K562 (cell line): ENCODE measurements around the gene RSPRY1. TPM values are rescaled to one million over a fixed set of nuclear protein-coding genes. Genes with fewer than 3 reads are reported as not detected.

Experiments
- ATAC-seq: fragments of 200-7000 bp; cut with Tn5 transposase; 3 replicates; pipeline ENCODE4 v1.9.1; 2020; ENCODE audit warnings: moderate library complexity
- BruUV-seq: library from RNA; stranded (reverse); fragments of 400-500 nt; replicated peaks from 2 replicates; lab custom pipeline; 2021; lab: Mats Ljungman, UMichigan
- CTCF ChIA-PET: fragments of 300-600 bp; formaldehyde crosslinking; extraction: SDS; loops from one replicate; lab custom pipeline; 2021; ENCODE audit warnings: low intra/inter-chr PET ratio; lab: Yijun Ruan, JAX
- POLR2A ChIA-PET: fragments of 300-600, 350-650 bp; sonication (Branson Sonifier 250); formaldehyde crosslinking; extraction: SDS; loops from one replicate; lab custom pipeline; 2021; ENCODE audit warnings: antibody characterized with exemption, inconsistent platforms; lab: Yijun Ruan, JAX
- DNase-seq, 4 experiments: peaks; one replicate each; pipeline versions ENCODE4 v3.0.0 to v3.0.0-alpha.2; 2011 to 2018; ENCODE audit warnings: low spot score in 3 of 4, mixed read lengths in 3 of 4; ENCODE audit errors: extremely low read depth in 1 of 4
- FAIRE-seq: peaks from 2 replicates; lab custom pipeline; 2011; peaks lifted over from hg19 to GRCh38; lab: Jason Lieb, UNC
- H2AFZ ChIP-seq: 2 replicates; pipeline ENCODE4 v1.6.0; 2011; ENCODE audit warnings: low read depth, low read length, control low read depth, inconsistent platforms
- H3K27ac ChIP-seq: fragments of 200-600 bp; 3 replicates; pipeline ENCODE4 v1.8.0; 2011; ENCODE audit warnings: low read depth, mild to moderate bottlenecking, control low read depth, inconsistent platforms, low read length, moderate library complexity, mixed read lengths; ENCODE audit errors: extremely low read depth
- H3K27me3 ChIP-seq, 2 experiments: fragments of 300-600 bp in 1 of 2; 2 replicates in 1 of 2; 3 replicates in 1 of 2; pipeline versions ENCODE4 v1.6.0 to v1.8.0; 2011; ENCODE audit warnings: inconsistent platforms in 2 of 2, low read length in 2 of 2, mild to moderate bottlenecking in 1 of 2, mixed read lengths in 1 of 2, moderate library complexity in 1 of 2; ENCODE audit not compliant: control insufficient read depth in 2 of 2, insufficient read depth in 2 of 2
- H3K36me3 ChIP-seq: fragments of 300-600 bp; 3 replicates; pipeline ENCODE4 v1.8.0; 2011; ENCODE audit warnings: mild to moderate bottlenecking, low read length, inconsistent platforms; ENCODE audit not compliant: control insufficient read depth, insufficient read depth
- H3K4me1 ChIP-seq, 2 experiments: fragments of 200-600 bp in 1 of 2; replicated peaks in 1 of 2; 2 replicates in 1 of 2; 3 replicates in 1 of 2; pipeline versions ENCODE4 v1.5.1 to v1.8.0; 2011; ENCODE audit warnings: inconsistent platforms in 2 of 2, low read length in 2 of 2, mild to moderate bottlenecking in 1 of 2, mixed read lengths in 1 of 2, moderate library complexity in 1 of 2; ENCODE audit not compliant: control insufficient read depth in 2 of 2, insufficient read depth in 2 of 2
- H3K4me2 ChIP-seq: 2 replicates; pipeline ENCODE4 v1.6.1; 2011; ENCODE audit warnings: low read length, control low read depth, inconsistent platforms, mixed read lengths; ENCODE audit not compliant: insufficient read depth
- H3K4me3 ChIP-seq: fragments of 200-600 bp; sonication (generic), shearing (Covaris generic); 2 replicates; pipeline ENCODE4 v1.5.1; 2016; ENCODE audit warnings: control low read depth, inconsistent platforms
- H3K79me2 ChIP-seq: fragments of 200-600 bp; 3 replicates; pipeline ENCODE4 v1.8.0; 2011; ENCODE audit warnings: low read length, inconsistent platforms; ENCODE audit not compliant: control insufficient read depth, insufficient read depth
- H3K9ac ChIP-seq, 2 experiments: 2 replicates each; pipeline versions ENCODE4 v1.6.0 to v1.6.1; 2011; ENCODE audit warnings: low read depth in 2 of 2, low read length in 2 of 2, control low read depth in 1 of 2, inconsistent platforms in 1 of 2, mild to moderate bottlenecking in 1 of 2, mixed read lengths in 1 of 2; ENCODE audit not compliant: insufficient read depth in 1 of 2
- H3K9me1 ChIP-seq: one replicate; pipeline ENCODE4 v1.6.0; 2011; ENCODE audit warnings: inconsistent platforms, mild to moderate bottlenecking, low read length, moderate library complexity; ENCODE audit not compliant: control insufficient read depth, insufficient read depth
- H3K9me3 ChIP-seq: replicated peaks from 2 replicates; pipeline ENCODE4 v1.5.1; 2011; ENCODE audit warnings: low read depth, low read length, inconsistent platforms; ENCODE audit not compliant: control insufficient read depth, insufficient read depth
- H4K20me1 ChIP-seq: replicated peaks from 2 replicates; pipeline ENCODE4 v1.6.1; 2011; ENCODE audit warnings: low read length, inconsistent platforms, mixed read lengths; ENCODE audit not compliant: control insufficient read depth, insufficient read depth
- GTF2E2 ChIP-seq: fragments of 200-800 bp; sonication (Bioruptor generic); IDR thresholded peaks from 2 replicates; pipeline ENCODE4 v1.6.1; 2016; ENCODE audit warnings: missing genetic modification characterization, missing compliant biosample characterization
- HMBOX1 ChIP-seq: sonication (generic); IDR thresholded peaks from 2 replicates; pipeline ENCODE4 v1.6.1; 2016
- KDM5B ChIP-seq: fragments of 200-600 bp; sonication (generic); IDR thresholded peaks from 2 replicates; pipeline ENCODE4 v1.6.1; 2012; ENCODE audit warnings: low read depth, mild to moderate bottlenecking, moderate library complexity, low read length, control low read depth, inconsistent platforms; ENCODE audit not compliant: insufficient replicate concordance
- LEF1 ChIP-seq: fragments of 450-650 bp; IDR thresholded peaks from 2 replicates; pipeline ENCODE4 v1.6.1; 2016; ENCODE audit warnings: mild to moderate bottlenecking
- MCM7 ChIP-seq, 2 experiments: fragments of 450-650 bp; IDR thresholded peaks; 2 replicates each; pipeline ENCODE4 v1.6.1; 2016 to 2018
- MIER1 ChIP-seq: fragments of 450-650 bp; IDR thresholded peaks from 2 replicates; pipeline ENCODE4 v1.6.1; 2016; ENCODE audit warnings: antibody characterized with exemption, mild to moderate bottlenecking, low read depth
- MLX ChIP-seq, 2 experiments: fragments of 450-650 bp in 1 of 2; sonication (generic) in 1 of 2; formaldehyde crosslinking; conservative IDR thresholded peaks; 2 replicates each; pipeline versions ENCODE4 v1.4.0 to v1.8.1; 2020 to 2022; ENCODE audit warnings: mild to moderate bottlenecking in 1 of 2, missing genetic modification reagents in 1 of 2
- NFYB ChIP-seq: IDR thresholded peaks from 2 replicates; pipeline ENCODE4 v1.6.1; 2011; ENCODE audit warnings: mild to moderate bottlenecking, moderate library complexity; ENCODE audit not compliant: insufficient read length; ENCODE audit errors: extremely low read depth
- NR0B1 ChIP-seq: fragments of 450-650 bp; IDR thresholded peaks from one replicate; pipeline ENCODE4 v1.6.1; 2018; ENCODE audit warnings: mild to moderate bottlenecking, moderate library complexity; ENCODE audit not compliant: partially characterized antibody
- NR2F6 ChIP-seq: fragments of 450-650 bp; formaldehyde crosslinking; IDR thresholded peaks from 2 replicates; pipeline ENCODE4 v1.4.0; 2020; ENCODE audit warnings: mild to moderate bottlenecking
- POLR3A ChIP-seq: IDR thresholded peaks from 2 replicates; pipeline ENCODE4 v1.6.1; 2011; ENCODE audit warnings: borderline replicate concordance, mild to moderate bottlenecking, moderate library complexity; ENCODE audit not compliant: insufficient read length, insufficient read depth; ENCODE audit errors: extremely low read depth
- POU5F1 ChIP-seq: fragments of 150-350 bp; IDR thresholded peaks from 2 replicates; pipeline ENCODE4 v1.6.1; 2014; ENCODE audit warnings: borderline replicate concordance, low read length, low read depth, mild to moderate bottlenecking; ENCODE audit not compliant: partially characterized antibody
- RFX7 ChIP-seq: fragments of 250-450 bp; sonication (Bioruptor Pico); IDR thresholded peaks from 2 replicates; pipeline ENCODE4 v1.5.1; 2021; ENCODE audit warnings: mild to moderate bottlenecking
- SP2 ChIP-seq: IDR thresholded peaks from 2 replicates; pipeline ENCODE4 v1.6.1; 2011; ENCODE audit warnings: mild to moderate bottlenecking, low read depth, low read length, moderate library complexity; ENCODE audit not compliant: poor library complexity, severe bottlenecking; ENCODE audit errors: extremely low read depth
- XRCC3 ChIP-seq: fragments of 450-650 bp; IDR thresholded peaks from 2 replicates; pipeline ENCODE4 v1.6.1; 2017; ENCODE audit warnings: mild to moderate bottlenecking, moderate library complexity
- ZNF175 ChIP-seq: fragments of 200-800 bp; sonication (Bioruptor generic); IDR thresholded peaks from 2 replicates; pipeline ENCODE4 v1.6.1; 2016; ENCODE audit warnings: low read depth, mild to moderate bottlenecking, missing genetic modification characterization, missing compliant biosample characterization
- ZNF263 ChIP-seq: sonication (generic); formaldehyde crosslinking; IDR thresholded peaks from 2 replicates; pipeline ENCODE4 v1.8.0; 2022; ENCODE audit warnings: mild to moderate bottlenecking, missing genetic modification reagents, borderline replicate concordance
- ZNF3 ChIP-seq: fragments of 250-450 bp; sonication (Bioruptor Pico); IDR thresholded peaks from 2 replicates; pipeline ENCODE4 v1.5.0; 2021; ENCODE audit warnings: mild to moderate bottlenecking, moderate library complexity
- ZNF780A ChIP-seq: fragments of 250-450 bp; sonication (Bioruptor Pico); IDR thresholded peaks from 2 replicates; pipeline ENCODE4 v1.5.0; 2021; ENCODE audit warnings: mild to moderate bottlenecking
- WGBS: fragments of 100-300 bp; shearing (Covaris generic); methylation state at CpG from one replicate; pipeline ENCODE4 v1.1.6; 2016; ENCODE audit warnings: low coverage, mixed read lengths; ENCODE audit not compliant: insufficient coverage; ENCODE audit errors: missing lambda C conversion rate; 5-methylcytosine and 5-hydroxymethylcytosine counted together
- in situ Hi-C: fragments of 300-500 bp; cut with MboI; formaldehyde crosslinking; loops from 4 replicates; pipeline ENCODE4 v1.15.0; 2018; ENCODE audit warnings: inconsistent platforms, mixed read lengths
- intact Hi-C: fragments of 100-400 bp; cut with micrococcal nuclease; formaldehyde crosslinking; loops from 2 replicates; pipeline ENCODE4 v1.14.2; 2022
- polyA plus RNA-seq, 8 experiments: library from polyadenylated mRNA; depleted of rRNA in 4 of 8; stranded (reverse) in 5 of 8; unstranded in 3 of 8; fragments of >200 nt; fragmentation: Nextera tagmentation in 2 of 8; fragmentation: Illumina TruSeq in 1 of 8; extraction: Ambion mirVana in 2 of 8; extraction: Trizol in 1 of 8; gene quantifications; 2 replicates each; pipeline versions ENCODE4 v1.2.1 to v1.2.3, GENCODE V29; 2011 to 2014; ENCODE audit warnings: inconsistent platforms in 1 of 8, missing spikeins in 1 of 8
- total RNA-seq, 7 experiments: library from RNA; depleted of rRNA in 6 of 7; stranded (reverse); fragments of >200 nt in 6 of 7; fragmentation: Illumina TruSeq in 2 of 7; extraction: Trizol in 2 of 7; gene quantifications; 2 replicates each; pipeline versions ENCODE4 v1.2.1 to v1.2.3, GENCODE V29; 2011 to 2021; ENCODE audit warnings: low replicate concordance in 1 of 7

RSPRY1 gene
- total and polyA plus RNA-seq, 9 of the 15 experiments (the other 6 are each of a cell fraction or from before 2014, with no cell fraction given) = 10.2 to 27.8 (median 20.8) TPM

DNA sequence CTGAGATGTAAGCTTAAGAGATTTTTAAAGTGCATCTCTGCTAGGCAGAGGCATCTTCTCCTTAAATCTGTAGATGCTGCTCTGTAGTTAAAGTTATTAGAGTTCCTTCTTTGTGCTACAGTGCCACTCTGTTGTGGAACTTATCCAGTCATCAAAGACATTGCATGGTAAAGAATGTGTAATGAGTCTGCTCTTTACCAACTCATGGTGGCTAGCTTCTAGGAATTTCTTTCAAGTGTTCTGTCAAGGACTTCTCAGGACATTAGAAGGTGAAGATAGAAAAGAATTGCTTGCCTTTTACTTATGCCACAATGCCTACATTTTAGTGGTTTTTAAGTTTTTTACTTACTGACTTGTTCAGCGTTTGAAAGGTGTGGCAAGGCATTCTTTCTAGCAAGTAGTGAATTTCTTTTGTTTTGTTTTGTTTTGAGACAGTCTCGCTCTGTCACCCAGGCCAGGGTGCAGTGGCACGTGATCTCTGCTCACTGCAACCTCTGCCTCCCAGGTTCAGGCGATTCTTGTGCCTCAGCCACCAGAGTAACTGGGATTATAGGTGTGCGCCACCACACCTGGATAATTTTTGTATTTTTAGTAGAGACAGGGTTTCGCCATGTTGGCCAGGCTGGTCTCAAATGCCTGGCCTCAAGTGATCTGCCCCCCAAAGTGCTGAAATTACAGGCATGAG, 38.7 kb downstream of the RSPRY1 start:
- no peaks in the 10 kb centered on the region for H3K9me1 ChIP-seq
- no peak overlapping the region for H2AFZ ChIP-seq
- no peaks in the 10 kb centered on the region for H3K79me2 ChIP-seq
- CTCF ChIA-PET = no interaction called here
- H3K4me2 ChIP-seq = no peak overlapping the region
- 88% methylated on average over 6 of the region's 6 CpGs for WGBS
- in situ Hi-C loops = no loop called here
- no peaks in the 10 kb centered on the region for H4K20me1 ChIP-seq
- H3K4me1 ChIP-seq = no peaks in the 10 kb centered on the region
- H3K36me3 ChIP-seq = peaks cover 83% of the 10 kb centered on the region
- FAIRE-seq (no peak), DNase-seq (no peak), ATAC-seq (no peak)
- intact Hi-C loops = no loop called here
- no peaks in the 10 kb centered on the region for H3K27me3 ChIP-seq
- no peak overlapping the region for H3K4me3 ChIP-seq
- no peaks in the 10 kb centered on the region for H3K9me3 ChIP-seq
- TF ChIP-seq ZNF780A (CRISPR knock-in tag) (no peak), NR2F6 (CRISPR knock-in tag) (no peak), MCM7 (IDR thresholded peaks at IDR 0.05) (no peak), NFYB (no peak), GTF2E2 (no peak), ZNF263 (CRISPR knock-in tag) (no peak), MIER1 (no peak), MLX (CRISPR knock-in tag; conservative IDR thresholded peaks at IDR 0.05) (no peak), RFX7 (CRISPR knock-in tag) (no peak), NR0B1 (no peak), ZNF175 (CRISPR knock-in tag) (no peak), POU5F1 (no peak), POLR3A (no peak), ZNF3 (CRISPR knock-in tag) (no peak), KDM5B (no peak), LEF1 (no peak), XRCC3 (no peak), SP2 (no peak), HMBOX1 (no peak)
- POLR2A ChIA-PET = interaction anchor here (0.6 to 1.3 kb wide), 2 partner anchors 15 to 39 kb away, joined by 3 to 4 read pairs; partner anchors contain the start of genes PSME3IP1 and RSPRY1
- no peak overlapping the region for H3K27ac ChIP-seq
- no TSS peak for BruUV-seq
- H3K9ac ChIP-seq = no peak overlapping the region
